Measurements from ENCODE around the gene ADAM12. TPM values are rescaled to one million over a fixed set of nuclear protein-coding genes. Genes with fewer than 3 reads are reported as not detected.

Gene ADAM12
- total and polyA plus RNA-seq, 2 of the 13 experiments (the other 11 are each of a cell fraction or from before 2014, with no cell fraction given): not detected

DNA sequence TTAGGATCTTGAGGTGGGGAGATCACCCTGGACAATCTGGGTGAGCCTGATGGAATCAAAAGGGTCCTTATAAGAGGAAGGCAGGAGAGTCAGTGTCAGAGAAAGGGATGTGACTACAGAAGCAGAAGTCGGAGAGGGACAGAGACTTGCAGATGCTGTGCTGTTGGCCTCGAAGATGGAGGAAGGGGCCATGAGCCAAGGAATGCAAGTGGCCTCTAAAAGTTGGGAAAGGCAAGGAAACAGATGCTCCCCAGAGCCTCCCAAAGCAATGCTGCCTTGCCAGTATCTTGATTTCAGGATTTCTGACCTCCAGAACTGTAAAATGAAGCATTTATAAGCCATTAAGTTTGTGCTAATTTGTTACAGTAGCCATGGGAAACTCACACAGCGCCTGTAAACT lies 326.8 kb downstream of the ADAM12 start:
- FAIRE-seq (no peak), DNase-seq (ENCODE audit: low spot score) (no peak), ATAC-seq (no peak)
- Histone ChIP-seq H3K9ac (ENCODE audit: insufficient read depth, low read depth, low read length) (no peak overlapping the region), H2AFZ (ENCODE audit: low read length) (no peak overlapping the region), H3K4me1 (ENCODE audit: insufficient read depth, low read length) (no peaks in the 10 kb centered on the region), H3K4me3 (replicated peaks in 1 of 3; ENCODE audit: insufficient read depth in 1 of 3, low read depth in 2 of 3, low read length in 3 of 3) (no peak overlapping the region), H4K20me1 (ENCODE audit: insufficient read depth, low read length) (no peaks in the 10 kb centered on the region), H3K27ac (ENCODE audit: extremely low read length, insufficient read depth, low read length) (no peak overlapping the region), H3K27me3 (ENCODE audit: control insufficient read depth in 1 of 2, insufficient read depth in 2 of 2, low read length in 2 of 2) (peaks cover 2 to 33% of the 10 kb centered on the region in 2 experiments; a peak in 3 of 5 replicates), H3K4me2 (ENCODE audit: low read depth, low read length) (no peak overlapping the region), H3K79me2 (ENCODE audit: insufficient read depth, low read length) (no peaks in the 10 kb centered on the region), H3K9me3 (ENCODE audit: low read length) (no peaks in the 10 kb centered on the region), H3K36me3 (replicated peaks in 1 of 2; ENCODE audit: control insufficient read depth in 1 of 2, insufficient read depth in 2 of 2, low read length in 2 of 2) (no peaks in the 10 kb centered on the region)
- in situ Hi-C loops (cut with HindIII; ENCODE audit: extremely low pct_ligation_motif_present, low pct_unique_long_range_greater_than_20kb): no loop called here
- TF ChIP-seq ZNF282 (IDR thresholded peaks at IDR 0.05; ENCODE audit: partially characterized antibody) (no peak), ZNF224 (CRISPR knock-in tag; IDR thresholded peaks at IDR 0.05) (no peak), RBFOX2 (IDR thresholded peaks at IDR 0.05; ENCODE audit: low read depth, low read length) (no peak), GLI4 (CRISPR knock-in tag; IDR thresholded peaks at IDR 0.05; ENCODE audit: borderline replicate concordance) (no peak), ZNF382 (CRISPR knock-in tag; IDR thresholded peaks at IDR 0.05; ENCODE audit: borderline replicate concordance) (no peak), SATB2 (CRISPR knock-in tag; IDR thresholded peaks at IDR 0.05) (no peak), ZNF530 (CRISPR knock-in tag; IDR thresholded peaks at IDR 0.05; ENCODE audit: low read depth) (no peak), KMT2B (CRISPR knock-in tag; IDR thresholded peaks at IDR 0.05) (no peak), ZNF556 (CRISPR knock-in tag; IDR thresholded peaks at IDR 0.05; ENCODE audit: borderline replicate concordance) (no peak)
- TF ChIP-seq, protein P1, sequence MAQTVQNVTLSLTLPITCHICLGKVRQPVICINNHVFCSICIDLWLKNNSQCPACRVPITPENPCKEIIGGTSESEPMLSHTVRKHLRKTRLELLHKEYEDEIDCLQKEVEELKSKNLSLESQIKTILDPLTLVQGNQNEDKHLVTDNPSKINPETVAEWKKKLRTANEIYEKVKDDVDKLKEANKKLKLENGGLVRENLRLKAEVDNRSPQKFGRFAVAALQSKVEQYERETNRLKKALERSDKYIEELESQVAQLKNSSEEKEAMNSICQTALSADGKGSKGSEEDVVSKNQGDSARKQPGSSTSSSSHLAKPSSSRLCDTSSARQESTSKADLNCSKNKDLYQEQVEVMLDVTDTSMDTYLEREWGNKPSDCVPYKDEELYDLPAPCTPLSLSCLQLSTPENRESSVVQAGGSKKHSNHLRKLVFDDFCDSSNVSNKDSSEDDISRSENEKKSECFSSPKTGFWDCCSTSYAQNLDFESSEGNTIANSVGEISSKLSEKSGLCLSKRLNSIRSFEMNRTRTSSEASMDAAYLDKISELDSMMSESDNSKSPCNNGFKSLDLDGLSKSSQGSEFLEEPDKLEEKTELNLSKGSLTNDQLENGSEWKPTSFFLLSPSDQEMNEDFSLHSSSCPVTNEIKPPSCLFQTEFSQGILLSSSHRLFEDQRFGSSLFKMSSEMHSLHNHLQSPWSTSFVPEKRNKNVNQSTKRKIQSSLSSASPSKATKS (CRISPR knock-in tag; IDR thresholded peaks at IDR 0.05): no peak
- TF ChIP-seq, protein P2, sequence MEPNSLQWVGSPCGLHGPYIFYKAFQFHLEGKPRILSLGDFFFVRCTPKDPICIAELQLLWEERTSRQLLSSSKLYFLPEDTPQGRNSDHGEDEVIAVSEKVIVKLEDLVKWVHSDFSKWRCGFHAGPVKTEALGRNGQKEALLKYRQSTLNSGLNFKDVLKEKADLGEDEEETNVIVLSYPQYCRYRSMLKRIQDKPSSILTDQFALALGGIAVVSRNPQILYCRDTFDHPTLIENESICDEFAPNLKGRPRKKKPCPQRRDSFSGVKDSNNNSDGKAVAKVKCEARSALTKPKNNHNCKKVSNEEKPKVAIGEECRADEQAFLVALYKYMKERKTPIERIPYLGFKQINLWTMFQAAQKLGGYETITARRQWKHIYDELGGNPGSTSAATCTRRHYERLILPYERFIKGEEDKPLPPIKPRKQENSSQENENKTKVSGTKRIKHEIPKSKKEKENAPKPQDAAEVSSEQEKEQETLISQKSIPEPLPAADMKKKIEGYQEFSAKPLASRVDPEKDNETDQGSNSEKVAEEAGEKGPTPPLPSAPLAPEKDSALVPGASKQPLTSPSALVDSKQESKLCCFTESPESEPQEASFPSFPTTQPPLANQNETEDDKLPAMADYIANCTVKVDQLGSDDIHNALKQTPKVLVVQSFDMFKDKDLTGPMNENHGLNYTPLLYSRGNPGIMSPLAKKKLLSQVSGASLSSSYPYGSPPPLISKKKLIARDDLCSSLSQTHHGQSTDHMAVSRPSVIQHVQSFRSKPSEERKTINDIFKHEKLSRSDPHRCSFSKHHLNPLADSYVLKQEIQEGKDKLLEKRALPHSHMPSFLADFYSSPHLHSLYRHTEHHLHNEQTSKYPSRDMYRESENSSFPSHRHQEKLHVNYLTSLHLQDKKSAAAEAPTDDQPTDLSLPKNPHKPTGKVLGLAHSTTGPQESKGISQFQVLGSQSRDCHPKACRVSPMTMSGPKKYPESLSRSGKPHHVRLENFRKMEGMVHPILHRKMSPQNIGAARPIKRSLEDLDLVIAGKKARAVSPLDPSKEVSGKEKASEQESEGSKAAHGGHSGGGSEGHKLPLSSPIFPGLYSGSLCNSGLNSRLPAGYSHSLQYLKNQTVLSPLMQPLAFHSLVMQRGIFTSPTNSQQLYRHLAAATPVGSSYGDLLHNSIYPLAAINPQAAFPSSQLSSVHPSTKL (CRISPR knock-in tag; IDR thresholded peaks at IDR 0.05): no peak
- ChIA-PET POLR2A (no interaction called here), CTCF (ENCODE audit: low intra/inter-chr PET ratio, low total read pairs) (no interaction called here)
- BruUV-seq (replicated peaks): no TSS peak
- WGBS (ENCODE audit: low lambda C conversion rate): 0% methylated on average over 2 of the region's 3 CpGs
- intact Hi-C loops (cut with micrococcal nuclease; ENCODE audit: unreplicated experiment): no loop called here
